GM12891 (cell line): ENCODE results near the gene LAMA2.

Source experiments
- PAX5 ChIP-seq: IDR thresholded peaks from 2 replicates; pipeline ENCODE4 v1.6.1; 2011; ENCODE audit warnings: low read length, moderate library complexity, mild to moderate bottlenecking; ENCODE audit not compliant: insufficient read depth, severe bottlenecking
- POLR2A ChIP-seq: IDR thresholded peaks from 2 replicates; pipeline ENCODE4 v1.6.1; 2011; ENCODE audit warnings: low read depth, low read length, control low read depth
- POLR2AphosphoS5 ChIP-seq: IDR thresholded peaks from 2 replicates; pipeline ENCODE4 v1.6.1; 2011; ENCODE audit warnings: low read depth, low read length, control low read depth
- POU2F2 ChIP-seq: IDR thresholded peaks from 2 replicates; pipeline ENCODE4 v1.6.1; 2011; ENCODE audit warnings: low read depth, mild to moderate bottlenecking, control low read depth, low read length, moderate library complexity
- SPI1 ChIP-seq: IDR thresholded peaks from 2 replicates; pipeline ENCODE4 v1.6.1; 2011; ENCODE audit warnings: low read depth, low read length, control low read depth
- TAF1 ChIP-seq: IDR thresholded peaks from 2 replicates; pipeline ENCODE4 v1.6.1; 2011; ENCODE audit warnings: low read depth, low read length, control low read depth

DNA sequence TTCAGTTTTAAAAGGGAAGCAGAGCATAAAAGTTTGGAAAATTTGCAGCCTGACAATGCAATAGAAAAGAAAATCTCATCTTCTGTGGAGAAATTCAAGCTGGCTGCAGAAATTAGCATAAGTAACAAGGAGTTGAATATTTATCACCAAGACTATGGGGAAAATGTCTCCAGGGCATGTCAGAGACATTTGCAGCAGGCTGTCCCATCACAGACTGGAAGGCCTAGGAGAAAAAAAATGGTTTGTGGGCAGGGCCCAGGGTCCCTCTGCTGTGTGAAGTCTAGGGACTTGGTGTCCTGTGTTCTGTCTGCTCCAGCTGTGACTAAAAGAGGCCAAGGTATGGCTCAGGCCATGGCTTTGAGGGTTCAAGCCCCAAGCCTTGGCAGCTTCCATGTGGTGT lies 8.1 kb upstream of the LAMA2 start:
- TF ChIP-seq PAX5: no peak
- TF ChIP-seq POLR2A: no peak
- no peak for TF ChIP-seq POU2F2
- TF ChIP-seq TAF1: no peak
- no peak for TF ChIP-seq POLR2AphosphoS5
- TF ChIP-seq SPI1: no peak
